Activated CD8-positive, alpha-beta memory T cell treated with anti-CD3 and anti-CD28 coated beads for 36 hours (primary cell): Measurements from ENCODE around the gene CERT1. TPM values are rescaled to one million over a fixed set of nuclear protein-coding genes. Genes with fewer than 3 reads are reported as not detected.
"Not testable (repeated sequence)": the region's sequence is repeated elsewhere in the genome, so short reads cannot be mapped to it uniquely, and the experiment has no call there.

Experiments
- CTCF ChIA-PET: fragments of 350-600 bp; sonication (Branson Sonifier 250); formaldehyde crosslinking; loops from one replicate; lab custom pipeline; 2021; ENCODE audit warnings: antibody characterized with exemption; lab: Charles Lee
- POLR2A ChIA-PET: fragments of 350-600 bp; sonication (Branson Sonifier 250); formaldehyde crosslinking; loops from one replicate; lab custom pipeline; 2021; ENCODE audit warnings: antibody characterized with exemption; lab: Charles Lee
- total RNA-seq, 2 experiments: library from RNA; stranded (reverse); gene quantifications; one replicate each; pipeline ENCODE4 v1.2.3, GENCODE V29; 2021

Gene CERT1
- 10 to 100 TPM; 31.7 to 31.8 TPM for total RNA-seq

DNA sequence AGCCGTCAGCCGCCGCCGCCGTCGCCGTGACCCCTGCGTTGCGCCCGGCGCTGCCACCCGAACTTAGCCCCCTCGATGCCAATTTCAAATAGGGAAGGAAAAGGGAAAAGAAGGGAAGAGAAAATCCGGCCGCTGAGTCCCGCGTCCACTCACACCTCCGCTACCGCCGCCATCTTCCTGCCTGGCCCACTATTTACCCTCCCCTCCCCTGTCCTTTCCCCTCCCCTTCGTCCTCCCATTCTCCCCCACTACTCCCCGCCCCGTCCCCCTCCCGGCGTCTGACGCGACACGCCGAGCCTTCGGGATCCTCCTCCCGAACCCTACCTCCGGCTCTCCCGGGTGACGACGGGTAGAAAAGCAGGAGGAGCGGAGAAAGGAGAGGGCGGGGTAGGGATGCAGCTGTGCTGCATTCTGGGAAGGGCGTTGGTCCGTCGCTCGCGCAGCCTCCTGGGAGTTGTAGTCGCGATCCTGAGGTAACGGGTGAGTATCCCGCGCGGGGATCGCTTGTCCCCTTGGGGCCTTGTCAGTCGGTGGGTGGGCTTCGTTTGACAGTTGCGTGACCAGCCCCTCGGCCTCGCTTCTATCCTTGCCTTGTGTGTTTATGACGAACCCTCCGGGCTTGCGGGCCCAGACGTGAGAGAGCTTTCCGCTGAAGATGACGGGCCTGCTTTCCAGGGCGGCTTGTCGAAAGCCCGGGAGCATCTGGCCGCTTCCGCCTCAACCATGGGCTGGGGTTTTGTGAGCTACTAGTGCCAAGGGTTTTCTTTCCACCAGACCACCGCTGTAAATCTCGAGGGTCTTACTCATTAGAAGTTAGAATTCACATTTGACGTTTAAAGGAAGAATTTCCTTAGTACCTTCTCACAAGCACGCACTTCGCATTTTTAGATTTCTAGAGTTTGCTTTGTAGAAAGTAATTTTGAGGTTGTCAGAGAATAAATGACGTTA is at the start of gene CERT1, which contains the start of gene POLK:
Gene CERT1, minus strand, starts transcription at position 195 of the 948 bp plus-strand sequence. CDS start 422 bp downstream, outside the sequence.
Gene POLK, plus strand, starts transcription at position 457 of the 948 bp plus-strand sequence.
- CTCF ChIA-PET = no interaction called here

DNA sequence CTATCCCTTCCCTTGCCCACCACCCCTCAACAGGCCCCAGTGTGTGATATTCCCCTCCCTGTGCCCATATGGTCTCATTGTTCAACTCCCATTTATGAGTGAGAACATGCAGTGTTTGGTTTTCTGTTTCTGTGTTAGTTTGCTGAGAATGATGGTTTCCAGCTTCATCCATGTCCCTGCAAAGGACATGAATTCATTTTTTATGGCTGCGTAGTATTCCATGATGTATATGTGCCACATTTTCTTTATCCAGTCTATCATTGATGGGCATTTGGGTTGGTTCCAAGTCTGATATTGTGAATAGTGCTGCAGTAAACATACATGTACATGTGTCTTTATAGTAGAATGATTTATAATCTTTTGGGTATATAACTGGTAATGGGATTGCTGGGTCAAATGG is 49.2 kb upstream of the CERT1 start:
- POLR2A ChIA-PET, CTCF ChIA-PET: not testable (repeated sequence)

More for the DNA sequence above, at the start of gene CERT1, which contains the start of gene POLK:
- POLR2A ChIA-PET = interaction anchor here (0.6 to 1.5 kb wide), 3 partner anchors 56 to 206 kb away, joined by 3 to 6 read pairs (median 4); no protein-coding TSS in a partner anchor

- ChIA-PET POLR2A (interaction anchor here (0.8 kb wide), 1 partner anchor 25 kb away, joined by 4 read pairs; no protein-coding TSS in a partner anchor), CTCF (no interaction called here)
Observed at GRCh38 chr5:75558981-75559632, 47.7 kb upstream of the CERT1 start.

DNA sequence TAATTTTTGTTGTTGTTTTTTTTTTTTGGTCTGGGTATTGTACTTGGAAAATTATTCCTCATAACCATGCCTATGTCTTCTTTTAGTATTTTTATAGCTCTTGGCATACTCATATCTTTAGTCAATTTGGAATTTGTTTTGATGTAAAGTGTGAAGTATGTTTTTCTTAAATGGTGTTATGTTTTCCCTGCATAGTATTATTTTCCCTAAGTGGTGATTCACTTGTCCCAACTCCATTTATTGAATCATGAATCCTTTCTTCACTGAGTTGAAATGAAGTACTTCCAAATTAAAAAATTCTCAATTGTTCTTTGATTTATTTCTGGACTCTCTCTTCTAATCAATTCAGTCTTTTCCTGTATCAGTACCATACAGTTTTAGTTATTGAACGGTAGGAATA is 46.8 kb upstream of the CERT1 start:
- CTCF ChIA-PET = no interaction called here
- POLR2A ChIA-PET = no interaction called here

DNA sequence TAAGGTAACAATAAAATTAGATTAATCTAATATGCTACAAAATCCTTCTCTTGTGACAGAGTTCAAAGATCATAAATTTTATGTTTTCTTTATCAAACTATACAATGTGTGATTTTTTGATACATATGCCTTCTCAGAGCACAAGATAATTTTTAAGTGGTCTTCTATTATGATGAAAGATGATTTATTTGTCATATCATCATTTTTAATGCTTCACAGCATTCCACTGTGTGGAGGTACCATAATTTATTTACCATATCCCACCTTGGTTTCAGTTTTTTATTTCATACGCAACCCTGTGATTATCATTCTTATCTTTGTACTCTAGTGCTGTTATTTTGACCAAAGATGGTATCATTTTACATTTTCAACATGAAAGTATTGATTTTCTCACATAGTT is 41.9 kb upstream of the CERT1 start:
- ChIA-PET POLR2A (no interaction called here), CTCF (no interaction called here)

- ChIA-PET CTCF (no interaction called here), POLR2A (no interaction called here)
Observed at GRCh38 chr5:75552764-75553163, 41.3 kb upstream of the CERT1 start.

GRCh38 chr5:75551471-75551870 is 40.0 kb upstream of the CERT1 start:
- CTCF ChIA-PET = no interaction called here
- POLR2A ChIA-PET = no interaction called here

DNA sequence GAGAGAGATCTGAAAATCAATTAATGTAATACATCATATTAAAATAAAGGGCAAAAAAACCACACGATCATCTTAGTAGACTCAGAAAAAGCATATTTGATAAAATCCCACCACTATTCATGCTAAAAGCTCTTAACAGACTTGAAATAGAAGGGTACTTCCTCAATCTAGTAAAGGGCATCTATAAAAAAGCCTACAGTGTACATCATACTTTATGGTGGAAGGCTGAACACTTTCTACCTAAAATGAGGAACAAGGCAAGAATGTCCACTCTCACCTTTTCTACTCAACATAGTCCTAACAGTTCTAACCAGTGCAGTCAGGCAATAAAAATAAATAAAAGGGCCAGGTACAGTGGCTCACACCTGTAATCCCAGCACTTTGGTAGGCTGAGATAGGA is 39.2 kb upstream of the CERT1 start:
- POLR2A ChIA-PET = no interaction called here
- CTCF ChIA-PET = no interaction called here

GRCh38 chr5:75547812-75548211 is 36.4 kb upstream of the CERT1 start:
- CTCF ChIA-PET = no interaction called here

DNA sequence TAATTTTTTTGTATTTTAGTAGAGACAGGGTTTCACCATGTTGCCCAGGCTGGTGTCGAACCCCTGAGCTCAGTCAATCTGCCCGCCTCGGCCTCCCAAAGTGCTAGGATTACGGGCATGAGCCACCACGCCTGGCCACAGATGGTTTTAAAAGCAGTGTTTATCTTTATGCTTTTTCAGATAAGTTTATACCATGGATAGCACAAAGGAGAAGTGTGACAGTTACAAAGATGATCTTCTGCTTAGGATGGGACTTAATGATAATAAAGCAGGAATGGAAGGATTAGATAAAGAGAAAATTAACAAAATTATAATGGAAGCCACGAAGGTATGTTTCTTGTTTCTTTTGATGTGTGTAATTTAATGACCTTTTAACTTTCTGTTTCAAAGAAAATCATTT is 35.4 kb upstream of the CERT1 start:
- POLR2A ChIA-PET = no interaction called here
- CTCF ChIA-PET = no interaction called here

More at GRCh38 chr5:75547812-75548211, 36.4 kb upstream of the CERT1 start:
- POLR2A ChIA-PET = no interaction called here

- ChIA-PET POLR2A (no interaction called here), CTCF (no interaction called here)
Observed at GRCh38 chr5:75545131-75545530, 33.7 kb upstream of the CERT1 start.

- ChIA-PET POLR2A (no interaction called here), CTCF (interaction anchor here (0.6 kb wide), 2 partner anchors 8 to 787 kb away, joined by 3 read pairs; no protein-coding TSS in a partner anchor)
Observed at GRCh38 chr5:75538211-75538610, 26.8 kb upstream of the CERT1 start.

DNA sequence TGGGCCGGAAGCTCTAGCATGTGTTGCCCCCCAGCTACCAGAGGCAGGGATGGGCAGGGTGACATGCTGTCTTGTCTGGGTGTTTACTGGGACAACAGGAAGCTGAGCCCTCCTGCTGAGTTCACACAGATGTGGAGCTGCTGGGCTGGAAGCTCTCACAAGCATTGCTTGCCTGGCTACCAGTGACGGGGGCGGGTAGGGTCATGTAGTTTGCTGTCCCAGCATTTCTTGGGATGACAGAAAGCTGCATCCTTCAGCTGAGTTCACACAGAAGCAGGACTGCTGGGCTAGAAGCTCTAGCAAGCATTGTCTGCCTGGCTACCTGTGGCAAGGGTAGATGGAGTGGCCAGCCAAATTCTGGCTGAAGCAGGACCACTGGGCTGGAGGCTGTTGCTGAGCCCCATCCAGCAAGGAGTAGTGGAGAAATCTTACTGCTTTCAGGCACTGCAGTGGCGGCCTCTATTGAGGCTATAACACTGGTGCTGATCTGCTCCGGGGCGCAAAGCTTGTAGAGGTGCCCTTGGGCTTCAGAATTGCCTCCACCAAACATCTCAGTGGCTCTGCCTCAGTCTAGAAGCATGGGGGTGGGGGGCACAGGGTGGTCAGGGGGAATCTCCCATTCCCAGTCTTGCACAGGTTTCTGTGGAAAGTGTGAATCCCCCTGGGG is 25.4 kb upstream of the CERT1 start:
- ChIA-PET CTCF (no interaction called here), POLR2A (no interaction called here)

- POLR2A ChIA-PET = no interaction called here
- CTCF ChIA-PET = no interaction called here
Observed at GRCh38 chr5:75536147-75536546, 24.7 kb upstream of the CERT1 start.

GRCh38 chr5:75534734-75535133 is 23.3 kb upstream of the CERT1 start:
- ChIA-PET CTCF (no interaction called here), POLR2A (no interaction called here)

GRCh38 chr5:75533716-75534115 is 22.3 kb upstream of the CERT1 start:
- CTCF ChIA-PET = not testable (repeated sequence)
- POLR2A ChIA-PET = interaction anchor here (0.5 kb wide), 1 partner anchor 25 kb away, joined by 4 read pairs; no protein-coding TSS in a partner anchor

DNA sequence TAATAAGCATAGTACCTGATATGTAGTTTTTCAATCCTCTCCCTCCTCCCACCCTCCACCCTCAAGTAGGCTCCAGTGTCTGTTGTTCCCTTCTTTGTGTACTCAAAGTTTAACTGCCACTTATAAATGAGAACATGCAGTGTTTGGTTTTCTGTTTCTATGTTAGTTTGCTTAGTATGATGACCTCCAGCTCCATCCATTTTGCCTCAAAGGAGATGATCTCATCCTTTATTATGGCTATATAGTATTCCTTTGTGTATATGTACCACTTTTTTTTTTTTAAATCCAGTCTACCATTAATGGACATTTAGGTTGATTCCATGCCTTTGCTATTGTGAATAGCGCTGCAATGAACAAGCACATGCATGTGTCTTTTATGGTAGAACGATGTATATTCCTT is 20.8 kb upstream of the CERT1 start:
- ChIA-PET CTCF (no interaction called here), POLR2A (no interaction called here)

DNA sequence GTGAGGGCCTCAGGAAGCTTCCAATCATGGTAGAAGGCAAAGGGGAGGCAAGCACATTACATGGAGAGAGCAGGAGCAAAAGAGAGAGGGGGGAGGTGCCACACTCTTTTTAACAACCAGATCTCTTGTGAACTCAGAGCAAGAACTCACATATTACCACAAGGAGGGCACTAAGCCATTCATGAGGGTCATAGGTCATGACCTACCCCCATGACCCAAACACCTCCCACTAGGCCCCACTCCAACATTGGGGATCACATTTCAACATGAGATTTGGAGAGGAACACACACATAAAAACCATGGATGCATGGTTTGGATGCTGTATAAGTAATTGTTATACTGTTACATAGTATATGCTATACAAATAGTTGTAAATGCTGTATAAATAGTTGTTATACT is 17.8 kb upstream of the CERT1 start:
- ChIA-PET CTCF (no interaction called here), POLR2A (no interaction called here)

GRCh38 chr5:75526070-75526469 is 14.6 kb upstream of the CERT1 start:
- CTCF ChIA-PET = no interaction called here

DNA sequence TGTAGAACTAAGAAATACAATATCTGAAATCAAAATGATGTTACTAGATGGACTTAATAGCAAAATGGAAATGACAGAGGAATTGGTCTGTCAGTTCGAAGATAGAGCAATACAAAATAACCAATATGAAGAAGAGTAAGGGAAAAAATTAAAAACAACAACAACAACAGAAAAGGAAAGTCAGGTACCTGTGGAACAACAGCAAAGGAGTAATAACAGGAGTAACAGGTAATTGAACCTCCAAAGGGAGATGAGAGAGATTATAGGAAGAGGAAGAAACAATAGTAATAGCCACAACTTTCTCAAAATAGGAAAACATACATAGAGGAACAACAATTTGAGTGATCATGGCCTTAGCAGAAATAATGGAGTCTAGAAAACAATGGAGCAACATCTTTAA is 13.9 kb upstream of the CERT1 start:
- ChIA-PET POLR2A (no interaction called here), CTCF (no interaction called here)

More at GRCh38 chr5:75526070-75526469, 14.6 kb upstream of the CERT1 start:
- POLR2A ChIA-PET = no interaction called here
